Muscle layer of colon (tissue), 2 donors: ENCODE results near the gene HAPSTR1.

Experiments used
- H3K27ac ChIP-seq: one replicate; pipeline ENCODE4 v1.7.0; 2013; ENCODE audit warnings: low read depth, mild to moderate bottlenecking, low read length, moderate library complexity
- H3K27me3 ChIP-seq, 2 donors: one replicate each; pipeline ENCODE4 v1.7.0; 2013; ENCODE audit warnings: low read length in 2 of 2, mild to moderate bottlenecking in 2 of 2; ENCODE audit not compliant: insufficient read depth in 2 of 2, control insufficient read depth in 1 of 2
- H3K36me3 ChIP-seq: one replicate; pipeline ENCODE4 v1.7.0; 2013; ENCODE audit warnings: mild to moderate bottlenecking, low read length; ENCODE audit not compliant: insufficient read depth
- H3K4me1 ChIP-seq: one replicate; pipeline ENCODE4 v1.7.0; 2013; ENCODE audit warnings: mild to moderate bottlenecking, low read length; ENCODE audit not compliant: insufficient read depth
- H3K4me3 ChIP-seq, 2 donors: one replicate each; pipeline ENCODE4 v1.7.0; 2013; ENCODE audit warnings: low read length in 2 of 2, low read depth in 1 of 2, mild to moderate bottlenecking in 1 of 2, moderate library complexity in 1 of 2
- H3K9ac ChIP-seq: one replicate; pipeline ENCODE4 v1.7.0; 2013; ENCODE audit warnings: low read length
- H3K9me3 ChIP-seq: one replicate; pipeline ENCODE4 v1.7.0; 2013; ENCODE audit warnings: mild to moderate bottlenecking, low read length
- donor health status: abdominal sarcoma.
- donor health status: Adenocarcinoma of cecum.

The HAPSTR1 gene

DNA sequence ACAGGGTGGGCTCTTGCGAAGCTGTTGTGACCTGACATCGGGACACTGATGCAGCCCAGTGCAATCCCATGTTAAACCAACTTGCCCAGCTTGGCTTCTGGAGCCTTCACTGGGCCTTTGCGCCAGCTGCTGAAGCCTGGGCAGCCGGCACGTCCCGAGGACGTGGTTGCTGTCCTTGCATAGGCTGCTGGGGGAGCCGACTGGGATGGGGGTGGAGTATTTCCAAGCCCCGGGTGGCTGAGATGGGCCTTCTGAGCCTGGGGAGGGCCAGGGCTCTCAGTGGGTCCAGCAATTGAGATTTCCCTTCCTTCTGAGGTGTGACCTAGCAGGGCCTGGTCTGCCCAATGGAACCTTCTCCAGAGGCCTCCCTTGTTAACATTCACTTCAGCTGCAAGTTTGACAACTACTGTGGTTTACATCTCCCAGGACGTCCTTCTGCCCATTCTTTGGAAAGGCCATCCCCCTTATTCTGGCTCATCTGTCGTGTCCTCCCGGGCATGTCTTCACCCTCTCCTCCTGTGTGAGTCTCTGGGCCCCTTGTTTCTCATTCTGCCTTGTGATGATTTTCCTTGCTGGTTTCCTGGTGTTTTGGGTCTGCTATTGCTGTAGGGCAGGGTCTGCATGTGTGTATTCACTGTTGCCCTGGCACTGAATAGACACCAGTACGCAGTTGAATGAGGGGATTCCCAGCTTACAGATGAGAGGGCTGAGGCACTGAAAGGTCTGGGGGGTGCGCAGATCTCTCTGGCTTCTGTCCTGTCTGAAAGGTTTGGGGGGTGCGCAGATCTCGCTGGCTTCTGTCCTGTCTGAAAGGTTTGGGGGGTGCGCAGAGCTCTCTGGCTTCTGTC, 34.4 kb downstream of the HAPSTR1 start:
- Histone ChIP-seq H3K4me1 (peaks cover 13% of the 10 kb centered on the region), H3K9me3 (no peaks in the 10 kb centered on the region), H3K4me3 (no peak overlapping the region), H3K27ac (no peak overlapping the region), H3K36me3 (peaks cover 24% of the 10 kb centered on the region), H3K9ac (no peak overlapping the region), H3K27me3 (no peaks in the 10 kb centered on the region)

DNA sequence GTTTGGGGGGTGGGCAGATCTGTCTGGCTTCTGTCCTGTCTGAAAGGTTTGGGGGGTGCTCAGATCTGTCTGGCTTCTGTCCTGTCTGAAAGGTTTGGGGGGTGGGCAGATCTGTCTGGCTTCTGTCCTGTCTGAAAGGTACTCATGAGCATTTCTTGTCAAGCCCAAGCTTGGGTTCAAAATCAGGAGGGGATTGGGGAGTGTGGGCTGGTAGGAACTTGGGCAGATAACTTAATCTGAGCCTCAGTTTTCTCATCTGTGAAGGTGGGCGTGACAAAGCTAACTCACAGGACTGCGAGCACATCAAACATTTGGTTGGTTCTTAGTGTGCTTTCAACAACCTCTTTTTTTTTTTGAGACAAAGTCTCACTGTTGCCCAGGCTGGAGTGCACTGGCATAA, 35.2 kb downstream of the HAPSTR1 start:
- Histone ChIP-seq H3K9ac (no peak overlapping the region), H3K36me3 (peaks cover 24% of the 10 kb centered on the region), H3K4me3 (no peak overlapping the region), H3K9me3 (no peaks in the 10 kb centered on the region), H3K4me1 (peaks cover 13% of the 10 kb centered on the region), H3K27me3 (no peaks in the 10 kb centered on the region), H3K27ac (no peak overlapping the region)

GRCh38 chr16:9128346-9129342, 37.2 kb downstream of the HAPSTR1 start:
- no peak overlapping the region for H3K27ac ChIP-seq
- peaks cover 14% of the 10 kb centered on the region for H3K36me3 ChIP-seq
- no peaks in the 10 kb centered on the region for H3K27me3 ChIP-seq
- H3K4me1 ChIP-seq: peaks cover 13% of the 10 kb centered on the region
- H3K9ac ChIP-seq: no peak overlapping the region
- no peaks in the 10 kb centered on the region for H3K9me3 ChIP-seq
- H3K4me3 ChIP-seq: no peak overlapping the region

DNA sequence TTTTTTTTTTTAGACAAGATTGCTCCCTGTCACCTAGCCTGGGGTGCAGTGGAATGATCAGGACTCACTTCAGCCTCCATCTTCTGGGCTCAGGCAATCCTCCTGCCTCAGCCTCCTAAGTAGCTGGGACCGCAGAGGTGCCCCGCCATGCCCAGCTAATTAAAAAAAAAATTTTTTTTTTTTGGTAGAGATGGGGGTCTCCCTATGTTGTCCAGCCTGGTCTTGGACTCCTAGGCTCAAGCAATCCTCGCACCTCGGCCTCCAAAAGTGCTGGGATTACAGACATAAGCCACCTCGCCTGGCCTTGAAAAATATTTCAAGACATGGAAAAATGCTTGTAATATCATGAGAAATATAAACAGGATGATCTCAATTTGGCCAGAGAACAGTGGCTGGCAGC, 42.9 kb downstream of the HAPSTR1 start:
- peaks cover 7% of the 10 kb centered on the region for H3K4me1 ChIP-seq
- no peak overlapping the region for H3K27ac ChIP-seq
- no peak overlapping the region for H3K4me3 ChIP-seq

GRCh38 chr16:9134739-9135138, 43.3 kb downstream of the HAPSTR1 start:
- Histone ChIP-seq H3K27me3 (no peaks in the 10 kb centered on the region), H3K36me3 (no peaks in the 10 kb centered on the region), H3K9ac (no peak overlapping the region), H3K27ac (no peak overlapping the region), H3K4me1 (peaks cover 7% of the 10 kb centered on the region), H3K9me3 (no peaks in the 10 kb centered on the region), H3K4me3 (no peak overlapping the region)

More for the DNA sequence above, 42.9 kb downstream of the HAPSTR1 start:
- no peaks in the 10 kb centered on the region for H3K36me3 ChIP-seq
- H3K9me3 ChIP-seq: no peaks in the 10 kb centered on the region
- no peaks in the 10 kb centered on the region for H3K27me3 ChIP-seq
- H3K9ac ChIP-seq: no peak overlapping the region

GRCh38 chr16:9135797-9136196, 44.4 kb downstream of the HAPSTR1 start:
- no peak overlapping the region for H3K27ac ChIP-seq
- H3K4me1 ChIP-seq: peaks cover 7% of the 10 kb centered on the region
- no peaks in the 10 kb centered on the region for H3K36me3 ChIP-seq
- no peak overlapping the region for H3K4me3 ChIP-seq
- H3K9me3 ChIP-seq: no peaks in the 10 kb centered on the region
- no peaks in the 10 kb centered on the region for H3K27me3 ChIP-seq
- no peak overlapping the region for H3K9ac ChIP-seq

- H3K4me3 ChIP-seq: no peak overlapping the region
- no peaks in the 10 kb centered on the region for H3K36me3 ChIP-seq
- no peaks in the 10 kb centered on the region for H3K27me3 ChIP-seq
- no peaks in the 10 kb centered on the region for H3K9me3 ChIP-seq
- peaks cover 7% of the 10 kb centered on the region for H3K4me1 ChIP-seq
- no peak overlapping the region for H3K27ac ChIP-seq
- H3K9ac ChIP-seq: no peak overlapping the region
These were observed 45.2 kb downstream of the HAPSTR1 start for GRCh38 chr16:9136596-9136995.

DNA sequence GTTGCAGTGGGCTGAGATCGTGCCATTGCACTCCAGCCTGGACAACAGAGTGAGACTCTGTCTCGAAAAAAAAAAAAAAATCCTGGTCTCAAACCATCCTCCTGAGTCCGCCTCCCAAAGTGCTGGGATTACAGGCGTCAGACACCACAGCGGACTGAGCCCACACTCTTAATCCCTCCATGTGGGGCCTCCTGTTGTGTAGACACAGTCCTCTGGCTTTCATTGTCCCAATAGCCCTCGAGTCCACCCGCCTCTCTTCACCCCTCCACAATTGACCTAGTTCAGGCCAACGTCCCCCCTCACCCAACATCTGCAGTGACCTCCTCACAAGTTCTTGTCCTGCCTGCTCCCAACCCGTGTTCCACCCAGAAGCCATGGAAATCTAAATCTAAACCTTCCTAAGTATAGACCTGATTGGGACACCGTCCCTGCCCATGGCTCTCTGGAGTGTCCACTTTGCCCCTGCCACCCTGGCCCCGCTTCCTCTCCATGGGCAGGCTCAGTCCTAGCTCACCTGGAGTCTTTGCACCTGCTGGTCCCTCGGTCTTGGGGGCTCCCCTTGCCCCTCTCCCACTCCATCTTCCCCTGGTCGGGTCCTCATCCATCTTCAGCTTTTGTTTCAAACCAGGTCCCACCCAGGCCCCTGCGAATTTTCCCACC, 46.7 kb downstream of the HAPSTR1 start:
- H3K36me3 ChIP-seq: no peaks in the 10 kb centered on the region
- no peaks in the 10 kb centered on the region for H3K9me3 ChIP-seq
- H3K4me3 ChIP-seq: no peak overlapping the region
- H3K4me1 ChIP-seq: peaks cover 7% of the 10 kb centered on the region
- H3K27me3 ChIP-seq: no peaks in the 10 kb centered on the region
- H3K9ac ChIP-seq: no peak overlapping the region
- no peak overlapping the region for H3K27ac ChIP-seq

DNA sequence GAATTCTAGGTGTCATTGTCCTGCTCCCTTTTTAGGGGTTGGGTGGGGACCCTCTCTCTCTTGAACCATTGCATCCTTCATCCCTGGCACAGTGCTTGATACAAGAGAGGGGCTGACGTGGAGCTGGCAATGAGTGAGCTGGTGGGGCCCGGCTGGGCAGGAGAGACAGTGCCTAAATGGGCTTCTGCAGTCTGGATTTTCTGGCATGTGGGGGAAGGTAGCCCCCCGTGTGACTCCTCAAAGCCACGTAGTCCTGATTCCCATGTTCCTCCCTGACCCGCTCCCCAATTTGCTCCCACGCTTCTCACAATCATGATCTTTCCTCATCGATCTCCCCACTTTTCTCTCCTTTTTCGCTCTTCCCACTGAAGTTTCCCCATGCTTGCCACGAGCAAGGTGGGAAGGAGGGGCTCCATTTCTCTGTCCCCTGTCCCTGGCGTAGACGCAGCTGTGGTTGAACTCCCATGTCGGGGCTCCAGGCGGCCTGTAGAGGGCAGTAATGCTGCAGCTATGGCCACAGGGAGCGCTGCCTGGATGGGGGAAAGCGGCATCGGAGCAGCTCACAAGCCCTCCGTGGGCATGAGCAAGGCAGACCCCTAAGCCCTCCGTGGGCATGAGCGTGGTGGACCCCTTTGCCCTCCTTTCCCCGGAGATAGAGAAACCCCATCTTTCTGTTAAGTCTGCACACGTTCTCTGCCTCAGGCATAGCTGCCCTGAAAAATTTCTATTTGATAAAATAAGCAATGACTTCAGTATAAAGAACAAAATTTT, 47.5 kb downstream of the HAPSTR1 start:
- Histone ChIP-seq H3K27me3 (no peaks in the 10 kb centered on the region), H3K36me3 (no peaks in the 10 kb centered on the region), H3K4me1 (peaks cover 7% of the 10 kb centered on the region), H3K9me3 (no peaks in the 10 kb centered on the region), H3K9ac (no peak overlapping the region), H3K4me3 (no peak overlapping the region), H3K27ac (no peak overlapping the region)

DNA sequence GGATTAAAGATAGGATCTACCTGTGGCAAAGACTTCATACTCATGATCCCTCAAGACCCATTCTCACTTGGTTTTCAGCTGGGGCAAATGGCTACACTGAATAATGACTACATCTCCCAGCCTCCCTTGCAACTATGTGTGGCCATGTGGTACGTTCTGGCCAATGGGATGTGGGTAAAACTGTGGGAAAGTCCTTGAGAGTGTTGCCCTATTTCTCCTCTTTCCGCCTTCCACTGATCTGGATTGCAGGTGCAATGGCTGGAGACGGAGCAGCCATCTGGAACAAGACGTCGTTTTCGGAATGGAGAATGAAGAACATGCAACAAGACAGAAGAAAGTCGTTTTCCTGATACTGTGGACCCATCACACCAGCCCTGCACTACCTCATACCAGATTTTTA, 48.5 kb downstream of the HAPSTR1 start:
- Histone ChIP-seq H3K36me3 (no peaks in the 10 kb centered on the region), H3K9me3 (no peaks in the 10 kb centered on the region), H3K9ac (no peak overlapping the region), H3K27me3 (no peaks in the 10 kb centered on the region), H3K4me1 (peaks cover 7% of the 10 kb centered on the region), H3K27ac (no peak overlapping the region), H3K4me3 (no peak overlapping the region)
